ENCODE results near the gene NIPBL.
A peak's percentile ranks its signal among the peaks of the same experiment; 100 is the strongest.

Gene NIPBL

GRCh38 chr5:36932056-36932455 lies 55.5 kb downstream of the NIPBL start:
- FAIRE-seq = no peak
- no peak for DNase-seq (ENCODE audit: insufficient read length, low spot score)
- no peak for TF ChIP-seq CTCF (IDR thresholded peaks at IDR 0.05; ENCODE audit: insufficient read depth, missing control alignments)

GRCh38 chr5:36932699-36933098 lies 56.1 kb downstream of the NIPBL start:
- TF ChIP-seq CTCF (IDR thresholded peaks at IDR 0.05; ENCODE audit: insufficient read depth, missing control alignments) = no peak
- no peak for DNase-seq (ENCODE audit: insufficient read length, low spot score)
- FAIRE-seq = no peak

GRCh38 chr5:36934740-36935356 lies 58.3 kb downstream of the NIPBL start:
- no peak for TF ChIP-seq CTCF (IDR thresholded peaks at IDR 0.05; ENCODE audit: insufficient read depth, missing control alignments)
- DNase-seq (ENCODE audit: insufficient read length, low spot score) (no peak), FAIRE-seq (no peak)

- no peak for FAIRE-seq
- no peak for DNase-seq (ENCODE audit: insufficient read length, low spot score)
- TF ChIP-seq CTCF (IDR thresholded peaks at IDR 0.05; ENCODE audit: insufficient read depth, missing control alignments) = no peak
Observed at GRCh38 chr5:36935805-36936204, 59.2 kb downstream of the NIPBL start.

- DNase-seq (ENCODE audit: insufficient read length, low spot score) (no peak), FAIRE-seq (no peak)
- TF ChIP-seq CTCF (IDR thresholded peaks at IDR 0.05; ENCODE audit: insufficient read depth, missing control alignments) = no peak
Observed at GRCh38 chr5:36936309-36936708, 59.7 kb downstream of the NIPBL start.

GRCh38 chr5:36938129-36938528 lies 61.6 kb downstream of the NIPBL start:
- no peak for DNase-seq (ENCODE audit: insufficient read length, low spot score)
- FAIRE-seq = no peak
- TF ChIP-seq CTCF (IDR thresholded peaks at IDR 0.05; ENCODE audit: insufficient read depth, missing control alignments) = no peak

GRCh38 chr5:36939969-36940858 lies 63.6 kb downstream of the NIPBL start:
- DNase-seq (ENCODE audit: insufficient read length, low spot score) (no peak), FAIRE-seq (peak; percentile 81)
- no peak for TF ChIP-seq CTCF (IDR thresholded peaks at IDR 0.05; ENCODE audit: insufficient read depth, missing control alignments)

Data from D721Med (cell line).